Pancreas (tissue), 10 donors: ENCODE measurements around the gene DAB2. TPM values are rescaled to one million over a fixed set of nuclear protein-coding genes. Genes with fewer than 3 reads are reported as not detected.

ENCODE experiments used
- ATAC-seq, 4 donors: fragments of 200-7000 bp; cut with Tn5 transposase; one replicate each; pipeline versions ENCODE4 v1.8.0 to v1.9.1; 2020; ENCODE audit warnings: mild to moderate bottlenecking in 4 of 4, moderate library complexity in 4 of 4
- DNase-seq, 6 donors: peaks; one replicate each; pipeline ENCODE4 v3.0.0-alpha.2; 2020
- FAIRE-seq: peaks from 2 replicates; lab custom pipeline; 2012; peaks lifted over from hg19 to GRCh38; lab: Jason Lieb, UNC
- H3K27ac ChIP-seq, 4 donors: fragments of 200-600 bp; sonication (generic); 1 replicate in 3 of 4; 2 replicates in 1 of 4; pipeline versions ENCODE4 v1.5.0 to v1.8.0; 2020
- H3K27me3 ChIP-seq, 4 donors: fragments of 200-600 bp; one replicate each; pipeline ENCODE4 v1.8.0; 2021
- H3K36me3 ChIP-seq, 3 donors: fragments of 200-600 bp; sonication (generic) in 1 of 3; one replicate each; pipeline versions ENCODE4 v1.5.0 to v1.8.0; 2020 to 2021
- H3K4me1 ChIP-seq, 3 donors: fragments of 200-600 bp; one replicate each; pipeline ENCODE4 v1.8.0; 2021
- H3K4me3 ChIP-seq, 4 donors: fragments of 200-600 bp; sonication (generic) in 2 of 4; one replicate each; pipeline versions ENCODE4 v1.5.0 to v1.8.0; 2020 to 2021
- H3K9me3 ChIP-seq, 4 donors: fragments of 200-600 bp; one replicate each; pipeline ENCODE4 v1.8.0; 2021
- WGBS, 2 donors: extraction: QIAGEN DNeasy Blood & Tissue Kit; methylation state at CpG; one replicate each; pipeline ENCODE4 v1.1.7; 2013; 5-methylcytosine and 5-hydroxymethylcytosine counted together
- intact Hi-C, 3 donors: fragments of 100-400 bp; cut with DNase I; formaldehyde crosslinking; loops; one replicate each; pipeline versions ENCODE4 v1.11.1 to v1.14.2; 2022
- polyA plus RNA-seq, 2 donors: library from polyadenylated mRNA; stranded (reverse); fragments of 200-250 nt; gene quantifications; one replicate each; pipeline ENCODE4 v1.2.3, GENCODE V29; 2013
- total RNA-seq, 6 donors: library from RNA; stranded (reverse); fragmentation: NEBNext Ultra II Directional in 4 of 6; extraction: Animal tissue kit (Norgen Biotek cat#: 25700) in 4 of 6; gene quantifications; one replicate each; pipeline versions ENCODE4 v1.2.1 to v1.2.4, GENCODE V29; 2021 to 2023
- TF ChIP-seq, protein P1 (sequence below), 4 donors: fragments of 200-600 bp; sonication (generic) in 3 of 4; IDR thresholded peaks; one replicate each; pipeline versions ENCODE4 v1.5.0 to v1.8.0; 2021; ENCODE audit warnings: antibody characterized with exemption in 4 of 4
- donor health status: healthy with polysubstance abuse.
- donor health status: DM: no; HTN: no; CAD: no; lungs with moderate emphysema.
- donor health status: DM: no; HTN: no; CAD: no.
- donor health status: control.
- donor health status: control.
- donor health status: Bipolar disorder and iron deficiency.
- donor health status: DM: yes; HTN: yes; CAD: no.
- donor health status: DM: no; HTN: no; CAD: no.
- donor health status: DM: no; HTN: no; CAD: no.
- donor health status: DM: yes; HTN: yes; CAD: no.

The DAB2 gene
- total and polyA plus RNA-seq, 8 donors: 12.0 to 53.3 (median 27.2) TPM

DNA sequence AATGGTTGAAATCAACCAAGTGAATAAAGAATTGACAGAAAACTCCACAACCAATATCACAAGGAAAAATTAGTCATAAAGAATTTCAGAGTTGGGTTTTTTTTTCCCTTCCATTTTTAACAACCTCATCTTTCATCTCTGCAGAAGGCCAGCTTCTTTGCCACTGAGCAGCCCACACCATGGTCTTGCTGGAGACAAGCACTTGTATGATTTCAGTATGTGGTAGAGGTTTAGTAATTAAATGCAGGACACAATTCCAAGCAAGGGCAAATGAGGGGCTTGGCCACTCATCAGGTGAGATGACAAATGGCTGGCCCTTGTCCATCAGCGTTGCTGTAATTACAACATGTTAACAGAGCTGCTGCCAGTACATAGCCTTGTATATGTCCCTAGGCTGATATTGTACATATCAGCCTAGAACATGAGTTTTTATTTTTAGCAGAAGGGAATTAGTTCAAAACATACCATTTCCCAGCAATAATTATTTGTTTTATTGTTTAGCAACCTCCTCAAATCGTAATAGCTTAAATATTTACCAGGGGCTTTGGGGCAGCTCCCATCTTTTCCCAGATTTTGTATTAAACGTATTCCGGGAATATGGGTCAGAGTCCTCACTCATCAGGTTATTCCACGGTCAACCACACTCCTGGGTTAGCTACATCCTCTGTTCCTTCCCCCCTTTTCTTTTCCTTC lies 55.5 kb downstream of the DAB2 start:
- TF ChIP-seq, protein P1, sequence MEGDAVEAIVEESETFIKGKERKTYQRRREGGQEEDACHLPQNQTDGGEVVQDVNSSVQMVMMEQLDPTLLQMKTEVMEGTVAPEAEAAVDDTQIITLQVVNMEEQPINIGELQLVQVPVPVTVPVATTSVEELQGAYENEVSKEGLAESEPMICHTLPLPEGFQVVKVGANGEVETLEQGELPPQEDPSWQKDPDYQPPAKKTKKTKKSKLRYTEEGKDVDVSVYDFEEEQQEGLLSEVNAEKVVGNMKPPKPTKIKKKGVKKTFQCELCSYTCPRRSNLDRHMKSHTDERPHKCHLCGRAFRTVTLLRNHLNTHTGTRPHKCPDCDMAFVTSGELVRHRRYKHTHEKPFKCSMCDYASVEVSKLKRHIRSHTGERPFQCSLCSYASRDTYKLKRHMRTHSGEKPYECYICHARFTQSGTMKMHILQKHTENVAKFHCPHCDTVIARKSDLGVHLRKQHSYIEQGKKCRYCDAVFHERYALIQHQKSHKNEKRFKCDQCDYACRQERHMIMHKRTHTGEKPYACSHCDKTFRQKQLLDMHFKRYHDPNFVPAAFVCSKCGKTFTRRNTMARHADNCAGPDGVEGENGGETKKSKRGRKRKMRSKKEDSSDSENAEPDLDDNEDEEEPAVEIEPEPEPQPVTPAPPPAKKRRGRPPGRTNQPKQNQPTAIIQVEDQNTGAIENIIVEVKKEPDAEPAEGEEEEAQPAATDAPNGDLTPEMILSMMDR (IDR thresholded peaks at IDR 0.05): no peak
- Histone ChIP-seq H3K4me1 (peaks cover 0 to 9% (median 4%) of the 10 kb centered on the region in 3 donors), H3K27me3 (no peaks in the 10 kb centered on the region), H3K9me3 (no peaks in the 10 kb centered on the region), H3K27ac (no peak overlapping the region), H3K4me3 (no peak overlapping the region), H3K36me3 (peaks cover 0 to 6% (median 0%) of the 10 kb centered on the region in 3 donors)
- intact Hi-C loops: no loop called here
- DNase-seq: no peak
- WGBS, 2 donors: 66 to 67% methylated on average over 5 of the region's 5 CpGs
- no peak for ATAC-seq
- no peak for FAIRE-seq

DNA sequence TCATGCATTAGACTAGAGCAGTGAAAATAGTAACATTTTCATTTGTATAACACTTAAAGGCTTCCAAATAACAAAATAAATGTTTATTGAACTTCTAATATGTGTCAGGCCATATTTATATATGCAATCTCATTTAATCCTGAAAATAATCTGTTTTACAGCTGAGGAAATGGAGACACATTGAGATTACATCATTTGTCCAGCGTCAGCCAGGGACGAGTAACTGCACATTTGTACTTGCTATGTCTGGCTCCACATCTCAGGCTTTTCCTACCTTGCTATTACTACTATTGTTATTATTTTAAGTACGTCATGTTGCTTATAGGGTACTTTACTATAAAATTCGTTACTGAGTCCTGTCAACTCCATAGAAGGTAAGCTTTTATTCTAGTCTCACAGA lies 56.7 kb downstream of the DAB2 start:
- Histone ChIP-seq H3K27me3 (no peaks in the 10 kb centered on the region), H3K36me3 (peaks cover 0 to 6% (median 0%) of the 10 kb centered on the region in 3 donors), H3K9me3 (no peaks in the 10 kb centered on the region), H3K27ac (no peak overlapping the region), H3K4me1 (peaks cover 0 to 9% (median 4%) of the 10 kb centered on the region in 3 donors), H3K4me3 (no peak overlapping the region)
- ATAC-seq: no peak
- intact Hi-C loops: no loop called here
- 57 to 67% methylated on average over 4 of the region's 4 CpGs for WGBS, 2 donors
- no peak for DNase-seq
- TF ChIP-seq, protein P1 (IDR thresholded peaks at IDR 0.05): no peak
- no peak for FAIRE-seq

DNA sequence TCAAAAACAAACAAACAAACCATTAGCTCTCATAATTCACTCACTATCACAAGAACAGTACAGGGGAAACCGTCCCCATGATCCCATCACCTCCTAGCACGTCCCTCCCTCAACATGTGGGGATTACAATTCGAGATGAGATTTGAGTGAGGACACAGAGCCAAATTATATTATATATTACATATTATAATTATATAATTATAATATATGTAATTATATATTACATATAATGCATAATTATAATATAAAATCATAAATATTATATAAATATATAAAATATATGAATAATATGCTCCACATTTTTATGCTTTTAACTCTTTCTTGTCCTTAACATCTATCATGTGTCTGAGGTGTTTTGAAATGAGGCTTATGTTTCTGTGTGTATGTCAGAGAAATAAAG lies 57.1 kb downstream of the DAB2 start:
- TF ChIP-seq, protein P1 (IDR thresholded peaks at IDR 0.05): no peak
- ATAC-seq (no peak), DNase-seq (no peak), FAIRE-seq (no peak)
- Histone ChIP-seq H3K27me3 (no peaks in the 10 kb centered on the region), H3K36me3 (peaks cover 0 to 6% (median 0%) of the 10 kb centered on the region in 3 donors), H3K9me3 (no peaks in the 10 kb centered on the region), H3K27ac (no peak overlapping the region), H3K4me1 (peaks cover 0 to 9% (median 4%) of the 10 kb centered on the region in 3 donors), H3K4me3 (no peak overlapping the region)
- 64 to 71% methylated on average over 3 of the region's 3 CpGs for WGBS, 2 donors
- intact Hi-C loops: no loop called here

DNA sequence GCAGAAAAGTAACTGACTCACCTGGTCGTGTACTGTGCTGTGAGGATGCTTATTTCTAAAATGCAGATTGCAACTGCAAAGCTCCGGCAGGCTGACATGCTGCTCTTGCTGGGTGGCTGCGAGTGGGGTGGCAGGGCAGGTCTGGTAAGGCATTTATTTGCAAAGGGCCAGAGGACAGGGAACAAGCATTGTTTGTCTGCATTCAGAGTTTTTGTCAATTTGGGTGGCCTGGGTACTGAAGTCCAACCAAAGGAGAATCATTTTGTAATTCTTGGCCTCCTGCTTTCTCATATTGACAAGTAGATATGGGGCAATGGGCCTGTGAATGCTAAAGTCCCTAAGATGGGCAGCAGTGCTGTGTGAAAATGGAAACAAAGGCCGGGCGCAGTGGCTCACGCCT lies 60.4 kb downstream of the DAB2 start, which contains the start of gene C9:
TSS of gene C9 (minus strand) at position 129 of the 400 bp plus-strand sequence. CDS start at position 98, 31 bp downstream.
- TF ChIP-seq, protein P1 (IDR thresholded peaks at IDR 0.05): no peak
- WGBS, 2 donors: 55 to 57% methylated on average over 6 of the region's 6 CpGs
- ATAC-seq (no peak), FAIRE-seq (no peak), DNase-seq (no peak)
- no peaks in the 10 kb centered on the region for H3K4me1 ChIP-seq
- H3K9me3 ChIP-seq: no peaks in the 10 kb centered on the region
- H3K27ac ChIP-seq: no peak within 1 kb of the TSS
- no peak within 1 kb of the TSS for H3K4me3 ChIP-seq
- intact Hi-C loops: no loop called here
- H3K36me3 ChIP-seq: no peaks in the 10 kb centered on the region
- H3K27me3 ChIP-seq: no peaks in the 10 kb centered on the region

DNA sequence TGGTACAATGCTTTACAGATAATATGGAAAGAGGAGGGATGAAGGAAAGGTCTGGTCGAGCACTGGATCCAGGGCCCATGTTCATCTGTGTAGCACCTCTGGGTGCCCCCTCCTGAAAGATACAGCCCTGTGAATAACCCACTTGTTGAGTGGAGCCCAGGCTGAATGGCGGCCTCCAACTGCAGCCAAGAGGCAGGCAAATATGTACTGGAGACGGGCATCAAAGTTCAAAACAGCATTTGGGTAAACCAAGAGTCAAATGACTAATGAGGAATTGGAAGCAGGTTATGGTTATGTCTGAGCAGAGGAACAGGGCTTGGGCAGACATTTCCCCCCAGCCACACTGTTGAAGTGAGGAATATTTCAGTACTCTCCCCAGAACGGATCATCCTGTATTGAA lies 61.6 kb downstream of the DAB2 start:
- no peaks in the 10 kb centered on the region for H3K36me3 ChIP-seq
- H3K4me3 ChIP-seq: no peak overlapping the region
- no peaks in the 10 kb centered on the region for H3K27me3 ChIP-seq
- 65 to 79% methylated on average over 4 of the region's 4 CpGs for WGBS, 2 donors
- DNase-seq (no peak), FAIRE-seq (no peak), ATAC-seq (no peak)
- no peak overlapping the region for H3K27ac ChIP-seq
- H3K9me3 ChIP-seq: no peaks in the 10 kb centered on the region
- H3K4me1 ChIP-seq: no peaks in the 10 kb centered on the region
- intact Hi-C loops: no loop called here
- TF ChIP-seq, protein P1 (IDR thresholded peaks at IDR 0.05): no peak
